Central memory CD8-positive, alpha-beta T cell (primary cell): Measurements from ENCODE around the gene PCNT.
"Not testable (repeated sequence)": the region's sequence is repeated elsewhere in the genome, so short reads cannot be mapped to it uniquely, and the experiment has no call there.

Experiments
- ATAC-seq: fragments of 150-1000 bp; cut with Tn5 transposase; replicated peaks from 2 replicates; pipeline ENCODE4 v1.10.0; 2022; ENCODE audit warnings: mild to moderate bottlenecking, moderate FRiP score, moderate number of reproducible peaks; ENCODE audit not compliant: poor library complexity, severe bottlenecking; ENCODE audit errors: extremely low read depth
- DNase-seq, 2 donors: peaks; one replicate each; pipeline ENCODE4 v3.0.0; 2021; ENCODE audit warnings: low spot score in 2 of 2
- H3K27ac Mint-ChIP-seq: one replicate; pipeline ENCODE4 v1.8.0; 2022; ENCODE audit warnings: low read depth, mild to moderate bottlenecking, moderate library complexity, mixed read lengths
- H3K27me3 Mint-ChIP-seq: one replicate; pipeline ENCODE4 v1.8.0; 2022; ENCODE audit warnings: mixed read lengths
- H3K36me3 Mint-ChIP-seq: one replicate; pipeline ENCODE4 v1.8.0; 2022; ENCODE audit warnings: mild to moderate bottlenecking, moderate library complexity, mixed read lengths; ENCODE audit not compliant: insufficient read depth
- H3K4me1 Mint-ChIP-seq: one replicate; pipeline ENCODE4 v1.8.0; 2022; ENCODE audit warnings: mixed read lengths
- H3K4me3 Mint-ChIP-seq: one replicate; pipeline ENCODE4 v1.8.0; 2022; ENCODE audit warnings: mild to moderate bottlenecking, moderate library complexity, mixed read lengths
- H3K9me3 Mint-ChIP-seq: one replicate; pipeline ENCODE4 v1.8.0; 2022; ENCODE audit warnings: mixed read lengths

The PCNT gene

GRCh38 chr21:46426313-46427046, 102.5 kb downstream of the PCNT start:
- peaks cover 24% of the 10 kb centered on the region for H3K4me1 Mint-ChIP-seq
- DNase-seq = no peak
- peaks cover 17% of the 10 kb centered on the region for H3K36me3 Mint-ChIP-seq
- no peaks in the 10 kb centered on the region for H3K9me3 Mint-ChIP-seq
- H3K4me3 Mint-ChIP-seq = peak overlapping the region; percentile 16
- H3K27me3 Mint-ChIP-seq = no peaks in the 10 kb centered on the region
- peak overlapping the region; percentile 96 for H3K27ac Mint-ChIP-seq
- ATAC-seq = no peak

DNA sequence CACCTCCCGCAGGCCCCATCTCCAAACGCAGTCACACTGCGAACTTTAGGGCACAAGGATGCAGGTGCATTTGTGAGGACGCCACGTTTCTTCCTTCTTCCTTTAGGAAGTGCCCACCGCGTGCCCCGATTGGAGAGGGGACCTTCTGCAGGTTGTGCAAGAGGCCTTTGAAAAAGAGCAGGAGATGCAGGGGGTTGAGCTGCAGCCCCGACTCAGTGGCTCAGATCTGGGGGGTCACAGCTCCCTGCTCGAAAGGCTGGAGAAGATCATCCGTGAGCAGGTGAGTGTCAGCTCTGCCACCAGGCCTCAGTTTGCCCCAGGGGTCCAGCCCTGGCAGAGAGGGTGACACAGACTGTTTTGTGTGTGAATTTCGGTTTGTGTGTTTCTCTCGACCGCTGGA, 103.6 kb downstream of the PCNT start:
- no peak for DNase-seq
- Mint-ChIP-seq H3K4me3 (no peak overlapping the region), H3K27me3 (no peaks in the 10 kb centered on the region), H3K4me1 (peaks cover 30% of the 10 kb centered on the region), H3K36me3 (peaks cover 20% of the 10 kb centered on the region), H3K27ac (peak overlapping the region; percentile 51), H3K9me3 (no peaks in the 10 kb centered on the region)
- ATAC-seq = no peak

DNA sequence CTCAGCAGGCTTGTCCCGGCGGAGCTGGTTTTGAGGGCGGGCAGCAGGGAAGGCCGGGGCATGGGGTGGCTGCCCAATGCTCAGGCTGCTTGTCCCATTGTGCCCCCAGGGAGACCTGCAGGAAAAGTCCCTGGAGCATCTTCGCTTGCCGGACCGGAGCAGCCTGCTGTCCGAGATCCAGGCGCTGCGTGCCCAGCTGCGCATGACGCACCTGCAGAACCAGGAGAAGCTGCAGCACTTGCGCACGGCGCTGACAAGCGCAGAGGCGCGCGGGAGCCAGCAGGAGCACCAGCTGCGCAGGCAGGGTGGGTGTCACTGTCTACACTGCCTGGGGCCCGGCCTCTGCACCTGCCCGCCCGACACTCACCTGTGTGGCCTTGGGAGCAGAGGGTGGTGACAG, 104.3 kb downstream of the PCNT start:
- Mint-ChIP-seq H3K36me3 (peaks cover 20% of the 10 kb centered on the region), H3K4me3 (no peak overlapping the region), H3K4me1 (peaks cover 27% of the 10 kb centered on the region), H3K27ac (no peak overlapping the region), H3K9me3 (no peaks in the 10 kb centered on the region), H3K27me3 (no peaks in the 10 kb centered on the region)
- ATAC-seq (no peak), DNase-seq (no peak)

DNA sequence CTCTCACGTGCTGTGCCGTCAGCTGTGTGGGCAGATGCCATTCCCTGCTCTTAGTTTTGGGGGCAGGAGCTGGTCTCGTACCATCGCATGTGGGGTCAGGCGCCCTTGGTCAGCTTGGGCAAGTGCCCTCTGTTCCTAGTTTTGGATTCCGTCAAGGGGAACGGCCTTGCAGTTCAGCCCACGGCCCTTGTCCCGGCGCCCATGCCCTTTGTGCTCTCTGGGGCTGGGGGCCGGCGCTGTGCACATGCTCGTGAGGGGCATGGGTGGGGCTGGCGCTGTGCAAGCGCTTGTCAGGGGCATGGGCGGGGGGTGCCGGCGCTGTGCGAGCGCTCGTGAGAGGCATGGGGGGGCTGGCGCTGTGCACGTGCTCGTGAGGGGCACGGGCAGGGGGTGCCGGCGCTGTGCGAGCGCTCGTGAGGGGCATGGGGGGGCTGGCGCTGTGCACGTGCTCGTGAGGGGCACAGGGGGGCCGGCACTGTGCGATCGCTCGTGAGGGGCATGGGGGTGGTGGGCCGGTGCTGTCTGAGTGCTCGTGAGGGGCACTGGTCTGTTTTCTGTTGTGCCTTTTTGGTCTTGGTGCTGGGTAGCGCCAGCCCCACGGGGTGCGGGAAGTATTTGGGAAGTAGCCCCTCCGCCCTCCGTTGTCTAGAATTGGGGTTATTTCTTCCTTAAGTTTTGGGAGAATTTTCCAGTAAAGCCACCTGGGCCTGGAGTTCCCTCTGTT, 105.2 kb downstream of the PCNT start:
- H3K27me3 Mint-ChIP-seq = no peaks in the 10 kb centered on the region
- no peak overlapping the region for H3K27ac Mint-ChIP-seq
- H3K36me3 Mint-ChIP-seq = peaks cover 23% of the 10 kb centered on the region
- peaks cover 22% of the 10 kb centered on the region for H3K4me1 Mint-ChIP-seq
- ATAC-seq (no peak), DNase-seq (no peak)
- no peaks in the 10 kb centered on the region for H3K9me3 Mint-ChIP-seq
- no peak overlapping the region for H3K4me3 Mint-ChIP-seq

GRCh38 chr21:46429754-46430681, 106.1 kb downstream of the PCNT start:
- DNase-seq (no peak), ATAC-seq (no peak)
- Mint-ChIP-seq H3K9me3 (no peaks in the 10 kb centered on the region), H3K27ac (no peak overlapping the region), H3K36me3 (peaks cover 19% of the 10 kb centered on the region), H3K4me1 (peaks cover 15% of the 10 kb centered on the region), H3K4me3 (no peak overlapping the region), H3K27me3 (no peaks in the 10 kb centered on the region)

DNA sequence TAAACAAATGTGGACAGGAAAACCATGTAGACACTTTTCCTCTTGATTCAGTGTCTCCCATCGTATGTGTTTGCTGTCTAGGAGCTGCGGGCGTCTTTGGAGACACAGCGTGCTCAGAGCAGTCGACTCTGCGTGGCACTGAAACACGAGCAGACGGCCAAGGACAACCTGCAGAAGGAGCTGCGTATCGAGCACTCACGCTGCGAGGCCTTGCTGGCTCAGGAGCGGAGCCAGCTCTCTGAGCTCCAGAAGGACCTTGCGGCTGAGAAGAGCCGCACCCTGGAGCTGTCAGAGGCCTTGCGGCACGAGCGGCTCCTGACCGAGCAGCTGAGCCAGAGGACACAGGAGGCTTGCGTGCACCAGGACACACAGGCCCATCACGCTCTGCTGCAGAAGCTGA, 107.5 kb downstream of the PCNT start:
- H3K4me1 Mint-ChIP-seq = peaks cover 7% of the 10 kb centered on the region
- no peak for ATAC-seq
- peak overlapping the region; percentile 32 for H3K27ac Mint-ChIP-seq
- H3K9me3 Mint-ChIP-seq = no peaks in the 10 kb centered on the region
- no peaks in the 10 kb centered on the region for H3K27me3 Mint-ChIP-seq
- peaks cover 20% of the 10 kb centered on the region for H3K36me3 Mint-ChIP-seq
- no peak for DNase-seq
- H3K4me3 Mint-ChIP-seq = no peak overlapping the region

- ATAC-seq (peak; percentile 28), DNase-seq (no peak)
- Mint-ChIP-seq H3K4me3 (no peak overlapping the region), H3K27ac (peak overlapping the region; percentile 32), H3K9me3 (no peaks in the 10 kb centered on the region), H3K27me3 (no peaks in the 10 kb centered on the region), H3K36me3 (peaks cover 19% of the 10 kb centered on the region), H3K4me1 (peaks cover 9% of the 10 kb centered on the region)
Observed at GRCh38 chr21:46431884-46432488, 108.0 kb downstream of the PCNT start.

DNA sequence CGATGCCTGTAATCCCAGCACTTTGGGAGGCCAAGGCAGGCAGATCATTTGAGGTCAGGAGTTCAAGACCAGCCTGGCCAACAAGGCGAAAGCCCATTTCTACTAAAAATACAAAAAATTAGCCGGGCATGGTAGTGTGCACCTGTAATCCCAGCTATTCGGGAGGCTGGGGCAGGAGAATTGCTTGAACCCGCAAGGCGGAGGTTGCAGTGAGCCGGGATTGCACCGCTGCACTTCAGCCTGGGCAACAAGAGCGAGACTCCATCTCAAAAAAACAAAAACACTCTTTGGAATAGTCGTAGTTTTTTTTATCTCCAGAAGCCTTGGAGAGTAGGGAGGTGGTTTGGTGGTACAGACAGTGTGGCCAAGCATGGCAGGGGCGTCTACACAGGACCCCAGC, 109.2 kb downstream of the PCNT start:
- H3K9me3 Mint-ChIP-seq, H3K4me3 Mint-ChIP-seq, ATAC-seq, H3K27me3 Mint-ChIP-seq, H3K27ac Mint-ChIP-seq, DNase-seq: not testable (repeated sequence)
- H3K4me1 Mint-ChIP-seq = peaks cover 16% of the 10 kb centered on the region
- peaks cover 21% of the 10 kb centered on the region for H3K36me3 Mint-ChIP-seq

DNA sequence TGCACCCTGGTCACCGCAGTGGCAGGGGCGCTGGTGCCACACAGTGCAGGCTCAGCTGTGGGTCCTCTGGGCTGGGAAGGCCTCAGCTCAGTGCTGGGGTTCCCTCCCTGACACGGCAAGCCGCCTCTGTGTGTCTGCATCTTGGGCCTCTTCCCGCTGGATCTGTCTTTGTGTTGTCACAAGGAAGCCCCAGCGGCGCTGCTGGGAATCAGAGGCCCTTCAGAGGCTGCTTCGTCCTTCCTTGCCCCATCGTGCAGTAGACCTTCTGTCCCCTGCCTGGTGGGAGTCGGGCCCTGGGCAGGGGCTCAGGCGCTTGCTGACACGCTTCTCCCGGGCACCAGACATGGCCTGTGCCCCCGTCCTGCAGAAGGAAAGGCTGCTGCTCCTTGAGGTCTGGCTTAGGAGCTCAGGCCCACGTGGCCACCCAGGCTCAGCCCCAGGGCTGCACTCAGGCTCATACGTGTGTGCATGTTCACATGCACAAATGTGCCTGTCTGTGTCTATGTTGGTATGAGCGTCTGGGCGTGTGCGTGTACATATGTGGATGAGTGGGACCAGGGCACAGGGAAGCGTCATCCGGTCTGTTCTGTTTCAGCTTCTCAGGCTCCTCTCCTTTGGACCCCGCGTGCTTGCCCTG, 110.5 kb downstream of the PCNT start:
- no peaks in the 10 kb centered on the region for H3K9me3 Mint-ChIP-seq
- DNase-seq (no peak), ATAC-seq (no peak)
- no peak overlapping the region for H3K4me3 Mint-ChIP-seq
- peaks cover 29% of the 10 kb centered on the region for H3K36me3 Mint-ChIP-seq
- no peak overlapping the region for H3K27ac Mint-ChIP-seq
- H3K27me3 Mint-ChIP-seq = no peaks in the 10 kb centered on the region
- peaks cover 16% of the 10 kb centered on the region for H3K4me1 Mint-ChIP-seq

GRCh38 chr21:46435786-46436227, 111.9 kb downstream of the PCNT start:
- no peaks in the 10 kb centered on the region for H3K27me3 Mint-ChIP-seq
- DNase-seq (no peak), ATAC-seq (no peak)
- H3K4me3 Mint-ChIP-seq = no peak overlapping the region
- no peak overlapping the region for H3K27ac Mint-ChIP-seq
- peaks cover 16% of the 10 kb centered on the region for H3K4me1 Mint-ChIP-seq
- H3K36me3 Mint-ChIP-seq = peaks cover 32% of the 10 kb centered on the region
- no peaks in the 10 kb centered on the region for H3K9me3 Mint-ChIP-seq

- DNase-seq = no peak
- Mint-ChIP-seq H3K4me1 (peaks cover 14% of the 10 kb centered on the region), H3K27me3 (no peaks in the 10 kb centered on the region), H3K4me3 (no peak overlapping the region), H3K9me3 (no peaks in the 10 kb centered on the region), H3K27ac (peak overlapping the region; percentile 64), H3K36me3 (peaks cover 32% of the 10 kb centered on the region)
- no peak for ATAC-seq
Observed at GRCh38 chr21:46436621-46437020, 112.7 kb downstream of the PCNT start.

DNA sequence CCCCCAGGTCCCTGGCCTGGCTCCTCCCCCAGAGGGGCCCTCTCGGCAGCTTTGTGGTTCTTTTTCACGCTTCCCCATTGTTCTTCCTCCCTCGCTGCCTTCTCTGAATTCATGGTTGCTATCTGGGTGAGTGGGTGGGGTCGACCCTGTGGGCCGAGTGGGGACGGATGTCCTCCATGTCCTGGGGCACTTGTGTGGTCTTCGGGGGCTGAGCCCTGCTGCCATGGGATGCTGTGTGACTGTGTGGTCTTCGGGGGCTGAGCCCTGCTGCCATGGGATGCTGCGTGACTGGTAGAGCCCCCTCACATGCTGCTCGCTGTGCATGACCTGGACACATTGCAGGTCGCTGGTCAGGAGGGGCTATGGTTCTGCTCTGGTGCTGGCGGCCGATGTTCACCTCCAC, 113.1 kb downstream of the PCNT start:
- DNase-seq (no peak), ATAC-seq (no peak)
- H3K4me1 Mint-ChIP-seq = peaks cover 9% of the 10 kb centered on the region
- no peaks in the 10 kb centered on the region for H3K9me3 Mint-ChIP-seq
- peak overlapping the region; percentile 64 for H3K27ac Mint-ChIP-seq
- no peaks in the 10 kb centered on the region for H3K27me3 Mint-ChIP-seq
- H3K4me3 Mint-ChIP-seq = no peak overlapping the region
- peaks cover 31% of the 10 kb centered on the region for H3K36me3 Mint-ChIP-seq
